Loucy (cell line): ENCODE results near the gene FAR1.
A peak's percentile ranks its signal among the peaks of the same experiment; 100 is the strongest.

Experiments used
- H2AFZ ChIP-seq: fragments of 200-600 bp; sonication (generic); 2 replicates; pipeline ENCODE4 v1.6.0; 2016; ENCODE audit warnings: antibody characterized with exemption, mild to moderate bottlenecking, low read length, moderate library complexity
- H3F3A ChIP-seq: fragments of 200-600 bp; 2 replicates; pipeline ENCODE4 v1.6.0; 2016; ENCODE audit warnings: antibody characterized with exemption, low read depth, mild to moderate bottlenecking
- H3K27me3 ChIP-seq: fragments of 200-600 bp; sonication (generic); 2 replicates; pipeline ENCODE4 v1.6.1; 2014; ENCODE audit warnings: low read length, mild to moderate bottlenecking; ENCODE audit not compliant: insufficient read depth, poor library complexity, severe bottlenecking
- H3K36me3 ChIP-seq: fragments of 200-600 bp; sonication (generic); 2 replicates; pipeline ENCODE4 v1.6.1; 2016; ENCODE audit warnings: low read length; ENCODE audit not compliant: insufficient read depth
- H3K4me1 ChIP-seq: fragments of 200-600 bp; sonication (generic); 2 replicates; pipeline ENCODE4 v1.5.1; 2014; ENCODE audit warnings: low read length, mild to moderate bottlenecking; ENCODE audit not compliant: insufficient read depth, poor library complexity, severe bottlenecking
- H3K4me2 ChIP-seq: fragments of 200-600 bp; sonication (generic); 2 replicates; pipeline ENCODE4 v1.6.0; 2014; ENCODE audit warnings: antibody characterized with exemption, low read length, low read depth, mild to moderate bottlenecking; ENCODE audit not compliant: poor library complexity, severe bottlenecking
- H3K4me3 ChIP-seq: fragments of 200-600 bp; sonication (generic); 2 replicates; pipeline ENCODE4 v1.5.1; 2014; ENCODE audit warnings: low read length, mild to moderate bottlenecking, mixed read lengths; ENCODE audit not compliant: poor library complexity, severe bottlenecking
- H3K79me2 ChIP-seq: fragments of 200-600 bp; sonication (generic); 2 replicates; pipeline ENCODE4 v1.6.1; 2014; ENCODE audit warnings: low read length; ENCODE audit not compliant: insufficient read depth
- H3K9ac ChIP-seq: fragments of 200-600 bp; sonication (generic); 2 replicates; pipeline ENCODE4 v1.6.0; 2014; ENCODE audit warnings: mild to moderate bottlenecking, low read depth, low read length, moderate library complexity; ENCODE audit not compliant: poor library complexity, severe bottlenecking
- H3K9me2 ChIP-seq: fragments of 200-600 bp; sonication (generic); replicated peaks from 2 replicates; pipeline ENCODE4 v1.6.1; 2016; ENCODE audit warnings: low read depth, low read length, mixed read lengths
- H3K9me3 ChIP-seq: fragments of 200-600 bp; sonication (generic); 2 replicates; pipeline ENCODE4 v1.6.1; 2014; ENCODE audit warnings: mild to moderate bottlenecking, antibody characterized with exemption, low read length, low read depth; ENCODE audit not compliant: insufficient read depth
- H4K20me1 ChIP-seq: fragments of 200-600 bp; sonication (generic); 2 replicates; pipeline ENCODE4 v1.6.0; 2014; ENCODE audit warnings: antibody characterized with exemption, low read length, mild to moderate bottlenecking; ENCODE audit not compliant: insufficient read depth, poor library complexity, severe bottlenecking
- EZH2phosphoT487 ChIP-seq: fragments of 200-600 bp; IDR thresholded peaks from 2 replicates; pipeline ENCODE4 v1.6.1; 2018; ENCODE audit warnings: antibody characterized with exemption, mild to moderate bottlenecking, moderate library complexity, borderline replicate concordance
- TF ChIP-seq, protein P1 (sequence below): fragments of 200-600 bp; sonication (generic); conservative IDR thresholded peaks from 2 replicates; pipeline ENCODE4 v1.5.1; 2014; ENCODE audit warnings: mild to moderate bottlenecking, antibody characterized with exemption, low read length

Gene FAR1

DNA sequence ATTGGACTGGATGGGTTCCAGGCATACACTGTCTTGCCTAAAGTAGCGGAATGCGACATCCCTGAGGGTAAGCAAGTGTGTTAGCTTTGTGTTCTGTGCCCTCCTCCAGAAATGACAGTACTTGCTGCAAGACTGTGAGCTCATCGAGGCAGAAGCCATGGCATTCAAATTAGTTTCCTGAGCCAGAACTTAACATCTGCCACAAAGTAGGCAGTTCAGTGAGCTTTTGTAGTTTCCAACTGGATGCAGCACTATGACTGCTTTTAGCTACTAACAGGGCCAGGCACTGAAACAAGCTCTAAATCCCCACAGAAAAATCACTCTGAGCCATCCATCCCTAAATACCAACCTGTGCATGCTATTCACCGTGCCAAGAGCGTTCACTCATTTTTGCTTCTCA lies 1.2 kb upstream of the FAR1 start:
- Histone ChIP-seq H3K36me3 (no peaks in the 10 kb centered on the region), H3K4me2 (peak overlapping the region; percentile 83), H3K4me1 (peaks cover 27% of the 10 kb centered on the region), H3K27me3 (peaks cover 9% of the 10 kb centered on the region), H2AFZ (peak overlapping the region; percentile 99; the same call in 1 of the 2 replicates), H3K9ac (peak overlapping the region; percentile 78), H3F3A (no peaks in the 10 kb centered on the region), H3K79me2 (peaks cover 34% of the 10 kb centered on the region), H3K9me3 (no peaks in the 10 kb centered on the region), H3K4me3 (peak overlapping the region; percentile 75), H4K20me1 (peaks cover 35% of the 10 kb centered on the region), H3K9me2 (no peaks in the 10 kb centered on the region)
- TF ChIP-seq EZH2phosphoT487 = no peak
- TF ChIP-seq, protein P1, sequence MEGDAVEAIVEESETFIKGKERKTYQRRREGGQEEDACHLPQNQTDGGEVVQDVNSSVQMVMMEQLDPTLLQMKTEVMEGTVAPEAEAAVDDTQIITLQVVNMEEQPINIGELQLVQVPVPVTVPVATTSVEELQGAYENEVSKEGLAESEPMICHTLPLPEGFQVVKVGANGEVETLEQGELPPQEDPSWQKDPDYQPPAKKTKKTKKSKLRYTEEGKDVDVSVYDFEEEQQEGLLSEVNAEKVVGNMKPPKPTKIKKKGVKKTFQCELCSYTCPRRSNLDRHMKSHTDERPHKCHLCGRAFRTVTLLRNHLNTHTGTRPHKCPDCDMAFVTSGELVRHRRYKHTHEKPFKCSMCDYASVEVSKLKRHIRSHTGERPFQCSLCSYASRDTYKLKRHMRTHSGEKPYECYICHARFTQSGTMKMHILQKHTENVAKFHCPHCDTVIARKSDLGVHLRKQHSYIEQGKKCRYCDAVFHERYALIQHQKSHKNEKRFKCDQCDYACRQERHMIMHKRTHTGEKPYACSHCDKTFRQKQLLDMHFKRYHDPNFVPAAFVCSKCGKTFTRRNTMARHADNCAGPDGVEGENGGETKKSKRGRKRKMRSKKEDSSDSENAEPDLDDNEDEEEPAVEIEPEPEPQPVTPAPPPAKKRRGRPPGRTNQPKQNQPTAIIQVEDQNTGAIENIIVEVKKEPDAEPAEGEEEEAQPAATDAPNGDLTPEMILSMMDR = no peak

DNA sequence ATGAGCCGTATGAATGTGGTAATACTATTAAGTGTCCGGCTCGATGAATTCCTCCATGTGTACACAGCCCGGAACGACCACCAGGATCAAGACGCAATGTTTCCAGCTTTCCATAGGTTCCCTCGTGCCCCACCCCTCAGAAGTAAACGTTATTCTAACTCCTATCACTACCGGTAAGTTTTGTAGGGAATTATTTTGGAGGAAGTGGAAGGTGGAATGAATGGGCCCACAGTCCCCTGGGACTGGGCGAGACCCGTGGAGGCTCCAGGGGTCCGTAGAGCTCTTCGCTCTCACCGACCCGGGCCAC lies 720 bp upstream of the FAR1 start:
- Histone ChIP-seq H3K9me3 (no peaks in the 10 kb centered on the region), H3K79me2 (peaks cover 40% of the 10 kb centered on the region), H2AFZ (peak overlapping the region; percentile 99), H3K36me3 (no peaks in the 10 kb centered on the region), H4K20me1 (peaks cover 40% of the 10 kb centered on the region), H3K4me1 (peaks cover 31% of the 10 kb centered on the region), H3K9me2 (no peaks in the 10 kb centered on the region), H3F3A (no peaks in the 10 kb centered on the region), H3K4me3 (peak overlapping the region; percentile 75), H3K4me2 (peak overlapping the region; percentile 83), H3K27me3 (peaks cover 9% of the 10 kb centered on the region), H3K9ac (peak overlapping the region; percentile 78)
- no peak for TF ChIP-seq EZH2phosphoT487
- TF ChIP-seq, protein P1 = no peak

DNA sequence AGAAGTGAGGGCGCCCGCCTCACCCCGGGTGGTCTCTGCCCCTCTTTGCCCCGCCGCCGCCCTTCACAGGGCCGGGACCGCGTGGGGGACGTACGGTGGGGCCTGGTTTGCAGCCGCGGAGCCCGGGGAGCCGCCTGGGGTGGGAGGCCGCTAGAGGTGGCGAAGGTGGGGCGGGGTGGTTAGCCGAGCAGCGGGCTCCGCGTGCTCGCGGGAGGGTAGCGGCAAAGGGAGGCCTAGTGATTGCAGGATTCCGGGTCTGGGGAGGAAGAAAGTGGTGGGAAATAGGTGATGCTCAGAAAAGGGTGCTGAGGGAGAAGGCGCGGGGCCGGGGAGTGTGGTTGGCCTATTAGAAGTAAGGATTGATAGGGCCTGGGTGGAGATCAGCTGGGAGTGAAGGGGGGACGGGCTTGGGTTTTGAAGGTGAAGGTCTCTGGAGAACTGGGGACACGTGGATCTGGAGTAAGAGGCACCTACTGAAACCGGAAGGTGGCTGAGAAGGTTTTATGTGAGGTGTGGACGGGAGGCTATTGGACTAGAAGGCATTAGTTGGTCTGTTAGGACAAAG lies 571 bp downstream of the FAR1 start:
- peak overlapping the region; percentile 76 for H3K9ac ChIP-seq
- H3K79me2 ChIP-seq = peaks cover 51% of the 10 kb centered on the region
- H3K9me3 ChIP-seq = no peaks in the 10 kb centered on the region
- H3K4me2 ChIP-seq = peak overlapping the region; percentile 98
- H3K4me3 ChIP-seq = peak overlapping the region; percentile 75
- peaks cover 39% of the 10 kb centered on the region for H3K4me1 ChIP-seq
- TF ChIP-seq EZH2phosphoT487 = no peak
- no peaks in the 10 kb centered on the region for H3K36me3 ChIP-seq
- peaks cover 51% of the 10 kb centered on the region for H4K20me1 ChIP-seq
- H2AFZ ChIP-seq = peak overlapping the region; percentile 71
- peaks cover 7% of the 10 kb centered on the region for H3K27me3 ChIP-seq
- H3F3A ChIP-seq = no peaks in the 10 kb centered on the region
- H3K9me2 ChIP-seq = no peaks in the 10 kb centered on the region
